HepG2 (cell line): ENCODE data around the gene SLC26A9. TPM values are rescaled to one million over a fixed set of nuclear protein-coding genes. Genes with fewer than 3 reads are reported as not detected.

Source experiments
- ATAC-seq: fragments of 200-7000 bp; cut with Tn5 transposase; 3 replicates; pipeline ENCODE4 v1.9.1; 2020; ENCODE audit warnings: mild to moderate bottlenecking, moderate library complexity
- BruUV-seq: library from RNA; stranded (reverse); fragments of 400-500 nt; replicated peaks from 2 replicates; lab custom pipeline; 2021; lab: Mats Ljungman, UMichigan
- CTCF ChIA-PET: fragments of 300-600 bp; formaldehyde crosslinking; extraction: SDS; loops from one replicate; lab custom pipeline; 2021; ENCODE audit warnings: low total read pairs, inconsistent platforms, low intra/inter-chr PET ratio; lab: Yijun Ruan, JAX
- POLR2A ChIA-PET: fragments of 350-600 bp; sonication (Branson Sonifier 250); formaldehyde crosslinking; loops from one replicate; lab custom pipeline; 2020; ENCODE audit warnings: antibody characterized with exemption, inconsistent platforms; lab: Yijun Ruan, JAX
- DNase-seq: peaks from one replicate; pipeline ENCODE4 v3.0.0-alpha.2; 2015; ENCODE audit warnings: low spot score
- FAIRE-seq: peaks from 3 replicates; lab custom pipeline; 2011; peaks lifted over from hg19 to GRCh38; lab: Jason Lieb, UNC
- H2AFZ ChIP-seq: one replicate; pipeline ENCODE4 v1.6.1; 2011; ENCODE audit warnings: low read length, inconsistent platforms
- H3K27ac ChIP-seq: fragments of 300-600 bp; 3 replicates; pipeline ENCODE4 v1.8.0; 2011; ENCODE audit warnings: mixed run types, mild to moderate bottlenecking, mixed read lengths, low read length, inconsistent platforms; ENCODE audit not compliant: insufficient read depth; ENCODE audit errors: extremely low read length
- H3K27me3 ChIP-seq, 2 experiments: fragments of 200-600 bp in 1 of 2; 2 replicates in 1 of 2; 3 replicates in 1 of 2; pipeline versions ENCODE4 v1.6.0 to v1.8.0; 2011; ENCODE audit warnings: low read length in 2 of 2, mild to moderate bottlenecking in 2 of 2, moderate library complexity in 2 of 2, inconsistent platforms in 1 of 2; ENCODE audit not compliant: insufficient read depth in 2 of 2, control insufficient read depth in 1 of 2
- H3K36me3 ChIP-seq, 2 experiments: fragments of 200-600 bp in 1 of 2; replicated peaks in 1 of 2; 2 replicates in 1 of 2; 3 replicates in 1 of 2; pipeline versions ENCODE4 v1.5.1 to v1.8.0; 2011; ENCODE audit warnings: low read length in 2 of 2, inconsistent platforms in 1 of 2; ENCODE audit not compliant: insufficient read depth in 2 of 2, control insufficient read depth in 1 of 2
- H3K4me1 ChIP-seq: 2 replicates; pipeline ENCODE4 v1.5.1; 2012; ENCODE audit warnings: low read length, inconsistent platforms; ENCODE audit not compliant: insufficient read depth
- H3K4me2 ChIP-seq: 2 replicates; pipeline ENCODE4 v1.6.0; 2011; ENCODE audit warnings: low read depth, low read length, inconsistent platforms
- H3K4me3 ChIP-seq, 3 experiments: fragments of 200-600 bp in 1 of 3; sonication (generic), shearing (Covaris generic) in 1 of 3; replicated peaks in 1 of 3; 2 replicates each; pipeline ENCODE4 v1.5.1; 2011 to 2016; ENCODE audit warnings: low read length in 3 of 3, inconsistent platforms in 2 of 3, low read depth in 2 of 3, mild to moderate bottlenecking in 2 of 3, control low read depth in 1 of 3, mixed read lengths in 1 of 3; ENCODE audit not compliant: insufficient read depth in 1 of 3
- H3K79me2 ChIP-seq: one replicate; pipeline ENCODE4 v1.6.1; 2011; ENCODE audit warnings: low read length, inconsistent platforms; ENCODE audit not compliant: insufficient read depth
- H3K9ac ChIP-seq: 2 replicates; pipeline ENCODE4 v1.6.0; 2011; ENCODE audit warnings: mild to moderate bottlenecking, low read depth, low read length, inconsistent platforms; ENCODE audit not compliant: insufficient read depth
- H3K9me3 ChIP-seq: 2 replicates; pipeline ENCODE4 v1.5.1; 2012; ENCODE audit warnings: mild to moderate bottlenecking, low read length
- H4K20me1 ChIP-seq: 2 replicates; pipeline ENCODE4 v1.6.0; 2011; ENCODE audit warnings: inconsistent platforms, mild to moderate bottlenecking, low read length, moderate library complexity; ENCODE audit not compliant: insufficient read depth
- ATM ChIP-seq: fragments of 450-650 bp; IDR thresholded peaks from 2 replicates; pipeline ENCODE4 v1.7.1; 2017; ENCODE audit warnings: mild to moderate bottlenecking, borderline replicate concordance
- BCLAF1 ChIP-seq: fragments of 450-650 bp; IDR thresholded peaks from 2 replicates; pipeline ENCODE4 v1.6.1; 2017; ENCODE audit warnings: mild to moderate bottlenecking
- BRF2 ChIP-seq: sonication (generic); formaldehyde crosslinking; IDR thresholded peaks from 2 replicates; pipeline ENCODE4 v1.8.1; 2022; ENCODE audit warnings: mild to moderate bottlenecking, missing genetic modification reagents
- E2F2 ChIP-seq: sonication (generic); formaldehyde crosslinking; IDR thresholded peaks from 2 replicates; pipeline ENCODE4 v1.4.0; 2020; ENCODE audit warnings: missing genetic modification reagents, borderline replicate concordance
- LCORL ChIP-seq, 2 experiments: fragments of 450-650 bp in 1 of 2; sonication (generic) in 1 of 2; formaldehyde crosslinking in 1 of 2; IDR thresholded peaks; 2 replicates each; pipeline versions ENCODE4 v1.5.0 to v1.6.1; 2017 to 2020; ENCODE audit warnings: antibody characterized with exemption in 1 of 2, missing genetic modification reagents in 1 of 2
- PBX3 ChIP-seq: sonication (generic); formaldehyde crosslinking; IDR thresholded peaks from 2 replicates; pipeline ENCODE4 v1.8.1; 2023; ENCODE audit warnings: missing genetic modification reagents, inconsistent platforms, borderline replicate concordance
- SMYD3 ChIP-seq: sonication (generic); formaldehyde crosslinking; IDR thresholded peaks from 2 replicates; pipeline ENCODE4 v1.8.1; 2023; ENCODE audit warnings: mild to moderate bottlenecking, missing genetic modification reagents
- ZNF18 ChIP-seq: sonication (generic); formaldehyde crosslinking; IDR thresholded peaks from 2 replicates; pipeline ENCODE4 v1.8.0; 2022; ENCODE audit warnings: mild to moderate bottlenecking, missing genetic modification reagents; ENCODE audit not compliant: insufficient replicate concordance
- ZNF451 ChIP-seq: sonication (generic); formaldehyde crosslinking; IDR thresholded peaks from 2 replicates; pipeline ENCODE4 v1.5.0; 2020; ENCODE audit warnings: mild to moderate bottlenecking, missing genetic modification reagents
- WGBS: methylation state at CpG from one replicate; pipeline ENCODE4 v1.1.6; 2017; ENCODE audit warnings: low lambda C conversion rate; 5-methylcytosine and 5-hydroxymethylcytosine counted together
- in situ Hi-C: cut with HindIII; loops from 2 replicates; pipeline ENCODE4 v1.10.0; 2017; ENCODE audit warnings: low pct_unique_long_range_greater_than_20kb; ENCODE audit not compliant: extremely low pct_ligation_motif_present
- intact Hi-C: fragments of 100-400 bp; cut with micrococcal nuclease; formaldehyde crosslinking; loops from one replicate; pipeline ENCODE4 v1.10.0; 2022; ENCODE audit not compliant: unreplicated experiment
- polyA plus RNA-seq, 8 experiments: library from polyadenylated mRNA; depleted of rRNA in 3 of 8; stranded (reverse) in 7 of 8; unstranded in 1 of 8; fragments of >200 nt; fragmentation: Illumina TruSeq in 4 of 8; extraction: Trizol in 4 of 8; gene quantifications; 2 replicates each; pipeline versions ENCODE4 v1.2.1 to v1.2.3, GENCODE V29; 2011 to 2016; ENCODE audit warnings: low read depth in 4 of 8, missing spikeins in 1 of 8, mixed read lengths in 1 of 8; ENCODE audit not compliant: insufficient read depth in 1 of 8
- total RNA-seq, 5 experiments: library from RNA; depleted of rRNA; stranded (reverse); fragments of >200 nt; fragmentation: Illumina TruSeq; extraction: Trizol; gene quantifications; 2 replicates each; pipeline ENCODE4 v1.2.3, GENCODE V29; 2016; ENCODE audit warnings: low read depth in 1 of 5

SLC26A9 gene
- total and polyA plus RNA-seq, 2 of the 13 experiments (the other 11 are each of a cell fraction or from before 2014, with no cell fraction given) = 0.11 to 0.15 TPM

- Histone ChIP-seq H3K4me2 (no peak overlapping the region), H3K4me1 (peaks cover 2% of the 10 kb centered on the region), H2AFZ (no peak overlapping the region), H3K36me3 (no peaks in the 10 kb centered on the region), H3K79me2 (no peaks in the 10 kb centered on the region), H3K27me3 (peaks cover 1 to 38% of the 10 kb centered on the region in 2 experiments; a peak in 3 of 5 replicates), H3K9ac (no peak overlapping the region), H3K27ac (no peak overlapping the region), H3K4me3 (no peak overlapping the region), H4K20me1 (no peaks in the 10 kb centered on the region)
- ChIA-PET CTCF (no interaction called here), POLR2A (no interaction called here)
- no peak for ATAC-seq
- BruUV-seq = no TSS peak
- DNase-seq = no peak
- 30% methylated on average over 2 of the region's 8 CpGs for WGBS
- intact Hi-C loops = no loop called here
- no peak for TF ChIP-seq ZNF451 (CRISPR knock-in tag)
- TF ChIP-seq BRF2 (CRISPR knock-in tag) = no peak
- TF ChIP-seq, all 625 proteins: peak for 0
- no peak for FAIRE-seq
- no peaks in the 10 kb centered on the region for H3K9me3 ChIP-seq
- in situ Hi-C loops = no loop called here
Observed at GRCh38 chr1:205950280-205950679, 7.0 kb upstream of the SLC26A9 start.

- H3K4me2 ChIP-seq = no peak overlapping the region
- ATAC-seq = no peak
- H3K27ac ChIP-seq = no peak overlapping the region
- no peak overlapping the region for H3K9ac ChIP-seq
- H3K36me3 ChIP-seq = no peaks in the 10 kb centered on the region
- no peak overlapping the region for H3K4me3 ChIP-seq
- POLR2A ChIA-PET = no interaction called here
- TF ChIP-seq SMYD3 (CRISPR knock-in tag) = no peak
- TF ChIP-seq ATM = no peak
- no peak for TF ChIP-seq ZNF18 (CRISPR knock-in tag)
- TF ChIP-seq BCLAF1 = no peak
- no peak for TF ChIP-seq PBX3 (CRISPR knock-in tag)
- no peak for TF ChIP-seq LCORL (IDR thresholded peaks at IDR 0.05)
- no peak for TF ChIP-seq LCORL (CRISPR knock-in tag; IDR thresholded peaks at IDR 0.05)
- TF ChIP-seq E2F2 = no peak
- TF ChIP-seq, all 625 proteins: peak for 0
- FAIRE-seq (no peak), DNase-seq (no peak)
- CTCF ChIA-PET = no interaction called here
- BruUV-seq = no TSS peak
- Histone ChIP-seq H3K79me2 (no peaks in the 10 kb centered on the region), H2AFZ (no peak overlapping the region), H3K27me3 (peaks cover 1 to 37% of the 10 kb centered on the region in 2 experiments; a peak in 4 of 5 replicates), H3K4me1 (peaks cover 7% of the 10 kb centered on the region), H3K9me3 (no peaks in the 10 kb centered on the region), H4K20me1 (no peaks in the 10 kb centered on the region)
- WGBS = 57% methylated on average over 1 of the region's 1 CpG
- in situ Hi-C loops (no loop called here), intact Hi-C loops (no loop called here)
Observed at GRCh38 chr1:205949753-205950152, 6.5 kb upstream of the SLC26A9 start.
